SK-N-SH (cell line): ENCODE measurements around the gene KRT33A. TPM values are rescaled to one million over a fixed set of nuclear protein-coding genes. Genes with fewer than 3 reads are reported as not detected.

ENCODE experiments used
- CTCF ChIA-PET: fragments of 300-600, 350-600 bp; formaldehyde crosslinking; extraction: SDS; loops from one replicate; lab custom pipeline; 2021; lab: Yijun Ruan, JAX
- POLR2A ChIA-PET: fragments of 350-600 bp; sonication (Branson Sonifier 250); formaldehyde crosslinking; extraction: SDS; loops from one replicate; lab custom pipeline; 2020; ENCODE audit warnings: antibody characterized with exemption, inconsistent platforms; lab: Yijun Ruan, JAX
- DNase-seq: peaks from one replicate; pipeline ENCODE4 v3.0.0; 2012
- H2AFZ ChIP-seq: fragments of 200-600 bp; sonication (generic); 2 replicates; pipeline ENCODE4 v1.8.1; 2016; ENCODE audit warnings: antibody characterized with exemption, mild to moderate bottlenecking, low read depth
- H3F3A ChIP-seq: fragments of 200-600 bp; sonication (generic); replicated peaks from 2 replicates; pipeline ENCODE3; 2016; ENCODE audit warnings: antibody characterized with exemption, mild to moderate bottlenecking; ENCODE audit not compliant: insufficient read depth
- H3K27ac ChIP-seq, 2 experiments: fragments of 200-500 bp in 1 of 2; fragments of 200-600 bp in 1 of 2; sonication (Bioruptor generic) in 1 of 2; sonication (generic), shearing (Covaris generic) in 1 of 2; 2 replicates each; pipeline versions ENCODE4 v1.5.1 to v1.6.1; 2014 to 2016; ENCODE audit warnings: low read depth in 2 of 2, inconsistent platforms in 1 of 2, low read length in 1 of 2, mild to moderate bottlenecking in 1 of 2, mixed read lengths in 1 of 2
- H3K27me3 ChIP-seq: fragments of 200-600 bp; sonication (generic), shearing (Covaris generic); 2 replicates; pipeline ENCODE4 v1.6.1; 2016; ENCODE audit warnings: mixed run types; ENCODE audit not compliant: insufficient read depth
- H3K36me3 ChIP-seq, 2 experiments: fragments of 200-500 bp in 1 of 2; fragments of 200-600 bp in 1 of 2; sonication (Bioruptor generic) in 1 of 2; sonication (generic) in 1 of 2; replicated peaks in 1 of 2; 2 replicates each; pipeline versions ENCODE3 to v1.5.1; 2014 to 2016; ENCODE audit warnings: low read length in 1 of 2, mild to moderate bottlenecking in 1 of 2; ENCODE audit not compliant: insufficient read depth in 2 of 2, control insufficient read depth in 1 of 2
- H3K4me1 ChIP-seq, 2 experiments: fragments of 200-500 bp in 1 of 2; fragments of 200-600 bp in 1 of 2; sonication (Bioruptor generic) in 1 of 2; sonication (generic), shearing (Covaris generic) in 1 of 2; 2 replicates each; pipeline versions ENCODE4 v1.5.1 to v1.6.1; 2014 to 2016; ENCODE audit warnings: low read depth in 1 of 2, low read length in 1 of 2, mixed run types in 1 of 2; ENCODE audit not compliant: insufficient read depth in 2 of 2, control insufficient read depth in 1 of 2
- H3K4me2 ChIP-seq: fragments of 200-600 bp; sonication (generic), shearing (Covaris generic); 2 replicates; pipeline ENCODE4 v1.6.1; 2017; ENCODE audit warnings: mixed run types
- H3K4me3 ChIP-seq, 2 experiments: fragments of 200-500 bp in 1 of 2; fragments of 200-600 bp in 1 of 2; sonication (Bioruptor generic) in 1 of 2; sonication (generic), shearing (Covaris generic) in 1 of 2; 2 replicates each; pipeline versions ENCODE4 v1.5.1 to v1.8.1; 2014 to 2016; ENCODE audit warnings: low read depth in 2 of 2, inconsistent platforms in 1 of 2, low read length in 1 of 2, mild to moderate bottlenecking in 1 of 2, mixed read lengths in 1 of 2, moderate library complexity in 1 of 2
- H3K79me2 ChIP-seq: fragments of 200-600 bp; sonication (generic); 2 replicates; pipeline ENCODE4 v1.8.1; 2017; ENCODE audit warnings: mild to moderate bottlenecking; ENCODE audit not compliant: insufficient read depth
- H3K9ac ChIP-seq: fragments of 200-600 bp; sonication (generic); 2 replicates; pipeline ENCODE4 v1.6.1; 2017; ENCODE audit warnings: mixed run types
- H3K9me2 ChIP-seq: fragments of 200-600 bp; sonication (generic); 2 replicates; pipeline ENCODE4 v1.6.1; 2017; ENCODE audit warnings: mixed run types
- H3K9me3 ChIP-seq: fragments of 200-600 bp; sonication (generic); 2 replicates; pipeline ENCODE4 v1.6.1; 2017; ENCODE audit warnings: mixed run types, mild to moderate bottlenecking, moderate library complexity
- H4K20me1 ChIP-seq: fragments of 200-600 bp; sonication (generic); 2 replicates; pipeline ENCODE4 v1.6.1; 2017; ENCODE audit warnings: mild to moderate bottlenecking, mixed run types; ENCODE audit not compliant: insufficient read depth
- CTCF ChIP-seq: fragments of 200-600 bp; sonication (generic); IDR thresholded peaks from 2 replicates; pipeline ENCODE4 v1.6.1; 2017; ENCODE audit warnings: antibody characterized with exemption, mild to moderate bottlenecking, moderate library complexity
- ELF1 ChIP-seq: IDR thresholded peaks from 2 replicates; pipeline ENCODE4 v1.4.0; 2012
- FOXJ3 ChIP-seq: sonication (generic); formaldehyde crosslinking; IDR thresholded peaks from 2 replicates; pipeline ENCODE4 v1.5.1; 2020; ENCODE audit warnings: mild to moderate bottlenecking, missing genetic modification reagents
- FOXM1 ChIP-seq: IDR thresholded peaks from 2 replicates; pipeline ENCODE4 v1.4.0; 2012; ENCODE audit warnings: low read depth, mild to moderate bottlenecking
- IRF3 ChIP-seq: fragments of 150-350 bp; IDR thresholded peaks from 2 replicates; pipeline ENCODE4 v1.6.1; 2016; ENCODE audit warnings: mild to moderate bottlenecking, low read depth, low read length
- JUND ChIP-seq: IDR thresholded peaks from 2 replicates; pipeline ENCODE4 v1.4.0; 2012
- MEF2A ChIP-seq: IDR thresholded peaks from 2 replicates; pipeline ENCODE4 v1.4.0; 2012; ENCODE audit warnings: low read depth, borderline replicate concordance
- NRF1 ChIP-seq: IDR thresholded peaks from 2 replicates; pipeline ENCODE4 v1.6.1; 2012; ENCODE audit warnings: low read depth, mild to moderate bottlenecking, low read length
- RAD21 ChIP-seq: IDR thresholded peaks from 2 replicates; pipeline ENCODE4 v1.6.1; 2012; ENCODE audit warnings: mild to moderate bottlenecking, low read length
- RCOR1 ChIP-seq: fragments of 150-350 bp; IDR thresholded peaks from 2 replicates; pipeline ENCODE4 v1.6.1; 2017; ENCODE audit warnings: antibody characterized with exemption, low read length
- RFX5 ChIP-seq: IDR thresholded peaks from 2 replicates; pipeline ENCODE4 v1.6.1; 2012; ENCODE audit warnings: mild to moderate bottlenecking, improper control_type of control experiment, low read length
- RXRA ChIP-seq: IDR thresholded peaks from 2 replicates; pipeline ENCODE4 v1.4.0; 2012; ENCODE audit warnings: low read depth, mild to moderate bottlenecking, borderline replicate concordance
- SMC3 ChIP-seq: IDR thresholded peaks from 2 replicates; pipeline ENCODE4 v1.6.1; 2012; ENCODE audit warnings: low read depth, low read length, improper control_type of control experiment
- TCF12 ChIP-seq: IDR thresholded peaks from 2 replicates; pipeline ENCODE4 v1.4.0; 2012
- USF2 ChIP-seq: fragments of 150-350 bp; IDR thresholded peaks from 2 replicates; pipeline ENCODE4 v1.6.1; 2017; ENCODE audit warnings: antibody characterized with exemption, low read length, low read depth, borderline replicate concordance
- YY1 ChIP-seq: IDR thresholded peaks from 2 replicates; pipeline ENCODE4 v1.4.0; 2012; ENCODE audit warnings: low read depth, mild to moderate bottlenecking
- ZBTB33 ChIP-seq: IDR thresholded peaks from 2 replicates; pipeline ENCODE4 v1.4.0; 2012; ENCODE audit warnings: low read depth, borderline replicate concordance
- WGBS: methylation state at CpG from one replicate; pipeline ENCODE4 v1.1.6; 2017; ENCODE audit warnings: low lambda C conversion rate; 5-methylcytosine and 5-hydroxymethylcytosine counted together
- polyA plus RNA-seq, 3 experiments: library from polyadenylated mRNA; depleted of rRNA; stranded (reverse); fragments of >200 nt; gene quantifications; 2 replicates each; pipeline ENCODE4 v1.2.3, GENCODE V29; 2012
- TF ChIP-seq, protein P1 (sequence below): IDR thresholded peaks from 2 replicates; pipeline ENCODE4 v1.4.0; 2012; ENCODE audit warnings: low read depth, borderline replicate concordance
- TF ChIP-seq, protein P2 (sequence below): IDR thresholded peaks from 2 replicates; pipeline ENCODE4; 2012
- TF ChIP-seq, protein P3 (sequence below): IDR thresholded peaks from 2 replicates; pipeline ENCODE4 v1.4.0; 2012; ENCODE audit warnings: low read depth

The KRT33A gene
- polyA plus RNA-seq, 1 of the 3 experiments (the other 2 are of a cell fraction): not detected

- no peaks in the 10 kb centered on the region for H3K36me3 ChIP-seq
- 23% methylated on average over 1 of the region's 1 CpG for WGBS
- no peaks in the 10 kb centered on the region for H3K9me2 ChIP-seq
- H3K4me2 ChIP-seq: no peak overlapping the region
- no peaks in the 10 kb centered on the region for H3F3A ChIP-seq
- H3K27ac ChIP-seq: no peak overlapping the region
- H3K9ac ChIP-seq: no peak overlapping the region
- H3K4me3 ChIP-seq: no peak overlapping the region
- no peak overlapping the region for H2AFZ ChIP-seq
- H4K20me1 ChIP-seq: no peaks in the 10 kb centered on the region
- CTCF ChIA-PET: no interaction called here
- POLR2A ChIA-PET: no interaction called here
- no peaks in the 10 kb centered on the region for H3K79me2 ChIP-seq
- no peaks in the 10 kb centered on the region for H3K9me3 ChIP-seq
- DNase-seq: no peak
- peaks cover 0 to 3% of the 10 kb centered on the region in 2 experiments; a peak in 1 of 4 replicates for H3K4me1 ChIP-seq
- peaks cover 48% of the 10 kb centered on the region; the same call in 1 of the 2 replicates for H3K27me3 ChIP-seq
- no peak for TF ChIP-seq RAD21
- no peak for TF ChIP-seq RXRA
- no peak for TF ChIP-seq YY1
- TF ChIP-seq MEF2A: no peak
- no peak for TF ChIP-seq TCF12
- no peak for TF ChIP-seq ZBTB33
- no peak for TF ChIP-seq CTCF
- TF ChIP-seq, protein P1, sequence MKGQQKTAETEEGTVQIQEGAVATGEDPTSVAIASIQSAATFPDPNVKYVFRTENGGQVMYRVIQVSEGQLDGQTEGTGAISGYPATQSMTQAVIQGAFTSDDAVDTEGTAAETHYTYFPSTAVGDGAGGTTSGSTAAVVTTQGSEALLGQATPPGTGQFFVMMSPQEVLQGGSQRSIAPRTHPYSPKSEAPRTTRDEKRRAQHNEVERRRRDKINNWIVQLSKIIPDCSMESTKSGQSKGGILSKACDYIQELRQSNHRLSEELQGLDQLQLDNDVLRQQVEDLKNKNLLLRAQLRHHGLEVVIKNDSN: no peak
- TF ChIP-seq RCOR1: no peak
- TF ChIP-seq, protein P2, sequence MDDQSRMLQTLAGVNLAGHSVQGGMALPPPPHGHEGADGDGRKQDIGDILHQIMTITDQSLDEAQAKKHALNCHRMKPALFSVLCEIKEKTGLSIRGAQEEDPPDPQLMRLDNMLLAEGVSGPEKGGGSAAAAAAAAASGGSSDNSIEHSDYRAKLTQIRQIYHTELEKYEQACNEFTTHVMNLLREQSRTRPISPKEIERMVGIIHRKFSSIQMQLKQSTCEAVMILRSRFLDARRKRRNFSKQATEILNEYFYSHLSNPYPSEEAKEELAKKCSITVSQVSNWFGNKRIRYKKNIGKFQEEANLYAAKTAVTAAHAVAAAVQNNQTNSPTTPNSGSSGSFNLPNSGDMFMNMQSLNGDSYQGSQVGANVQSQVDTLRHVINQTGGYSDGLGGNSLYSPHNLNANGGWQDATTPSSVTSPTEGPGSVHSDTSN: no peak
- TF ChIP-seq NRF1: no peak
- TF ChIP-seq RFX5: no peak
- no peak for TF ChIP-seq JUND
- TF ChIP-seq, protein P3, sequence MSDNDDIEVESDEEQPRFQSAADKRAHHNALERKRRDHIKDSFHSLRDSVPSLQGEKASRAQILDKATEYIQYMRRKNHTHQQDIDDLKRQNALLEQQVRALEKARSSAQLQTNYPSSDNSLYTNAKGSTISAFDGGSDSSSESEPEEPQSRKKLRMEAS: no peak
- no peak for TF ChIP-seq ELF1
- no peak for TF ChIP-seq USF2
- TF ChIP-seq IRF3: no peak
- TF ChIP-seq SMC3: no peak
- TF ChIP-seq FOXM1: no peak
- TF ChIP-seq FOXJ3 (CRISPR knock-in tag): no peak
Measured at GRCh38 chr17:41296846-41297245, 53.8 kb downstream of the KRT33A start.
